Tibial artery (tissue), 4 donors: Measurements from ENCODE around the gene PPP1R13L.

ENCODE experiments used
- DNase-seq, 2 donors: peaks; one replicate each; pipeline ENCODE4 v3.0.0-alpha.2; 2019
- H3K27ac ChIP-seq, 2 donors: fragments of 200-600 bp; sonication (generic) in 1 of 2; 1 replicate in 1 of 2; 2 replicates in 1 of 2; pipeline ENCODE4 v1.5.1; 2018 to 2019; ENCODE audit warnings: mild to moderate bottlenecking in 1 of 2
- H3K27me3 ChIP-seq, 2 donors: fragments of 200-600 bp; sonication (generic) in 1 of 2; one replicate each; pipeline versions ENCODE4 v1.5.1 to v1.6.0; 2016 to 2019
- H3K36me3 ChIP-seq, 3 donors: fragments of 200-600 bp; sonication (generic) in 2 of 3; one replicate each; pipeline ENCODE4 v1.5.1; 2016 to 2019; ENCODE audit warnings: mild to moderate bottlenecking in 2 of 3
- H3K4me1 ChIP-seq, 4 donors: fragments of 200-600 bp; sonication (generic) in 2 of 4; 1 replicate in 3 of 4; 2 replicates in 1 of 4; pipeline ENCODE4 v1.5.1; 2016 to 2019
- H3K4me3 ChIP-seq, 2 donors: fragments of 200-600 bp; sonication (generic) in 1 of 2; 1 replicate in 1 of 2; 2 replicates in 1 of 2; pipeline ENCODE4 v1.5.1; 2018 to 2019; ENCODE audit warnings: mild to moderate bottlenecking in 2 of 2
- H3K9me3 ChIP-seq, 3 donors: fragments of 200-600 bp; sonication (generic) in 1 of 3; one replicate each; pipeline ENCODE4 v1.5.1; 2016 to 2019
- intact Hi-C: fragments of 100-400 bp; cut with DNase I; formaldehyde crosslinking; loops from one replicate; pipeline ENCODE4 v1.15.0; 2023; ENCODE audit warnings: low total_unique reads
- TF ChIP-seq, protein P1 (sequence below), 2 experiments: fragments of 200-600 bp in 1 of 2; fragments of 450-650 bp in 1 of 2; IDR thresholded peaks; one replicate each; pipeline ENCODE4 v1.5.1; 2017 to 2019; ENCODE audit warnings: antibody characterized with exemption in 2 of 2, mild to moderate bottlenecking in 1 of 2, moderate library complexity in 1 of 2

The PPP1R13L gene

DNA sequence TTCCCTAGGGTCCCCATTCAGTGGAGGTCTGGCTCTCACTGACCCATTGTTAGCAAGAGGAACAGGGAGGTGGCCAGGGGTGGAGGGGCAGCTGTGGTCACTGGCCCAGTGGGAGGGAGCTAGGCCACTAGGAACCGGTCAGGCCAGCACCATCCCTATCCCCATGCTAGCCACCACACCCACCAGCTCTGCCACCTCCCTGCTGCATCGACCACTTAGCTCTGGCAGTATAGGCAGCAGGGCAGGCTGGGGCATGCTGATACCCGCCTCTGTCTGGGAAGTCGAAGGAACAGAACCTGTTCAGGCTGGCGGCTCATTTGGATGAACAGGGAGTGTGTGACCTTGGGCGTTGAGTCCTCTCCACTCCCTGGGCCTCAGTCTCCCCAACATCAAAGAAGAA, 4.7 kb downstream of the PPP1R13L start:
- Histone ChIP-seq H3K27ac (no peak overlapping the region), H3K9me3 (no peaks in the 10 kb centered on the region), H3K27me3 (no peaks in the 10 kb centered on the region), H3K4me1 (peaks cover 0 to 46% (median 32%) of the 10 kb centered on the region in 4 donors), H3K4me3 (no peak overlapping the region), H3K36me3 (peaks cover 0 to 20% (median 17%) of the 10 kb centered on the region in 3 donors)
- TF ChIP-seq, protein P1, sequence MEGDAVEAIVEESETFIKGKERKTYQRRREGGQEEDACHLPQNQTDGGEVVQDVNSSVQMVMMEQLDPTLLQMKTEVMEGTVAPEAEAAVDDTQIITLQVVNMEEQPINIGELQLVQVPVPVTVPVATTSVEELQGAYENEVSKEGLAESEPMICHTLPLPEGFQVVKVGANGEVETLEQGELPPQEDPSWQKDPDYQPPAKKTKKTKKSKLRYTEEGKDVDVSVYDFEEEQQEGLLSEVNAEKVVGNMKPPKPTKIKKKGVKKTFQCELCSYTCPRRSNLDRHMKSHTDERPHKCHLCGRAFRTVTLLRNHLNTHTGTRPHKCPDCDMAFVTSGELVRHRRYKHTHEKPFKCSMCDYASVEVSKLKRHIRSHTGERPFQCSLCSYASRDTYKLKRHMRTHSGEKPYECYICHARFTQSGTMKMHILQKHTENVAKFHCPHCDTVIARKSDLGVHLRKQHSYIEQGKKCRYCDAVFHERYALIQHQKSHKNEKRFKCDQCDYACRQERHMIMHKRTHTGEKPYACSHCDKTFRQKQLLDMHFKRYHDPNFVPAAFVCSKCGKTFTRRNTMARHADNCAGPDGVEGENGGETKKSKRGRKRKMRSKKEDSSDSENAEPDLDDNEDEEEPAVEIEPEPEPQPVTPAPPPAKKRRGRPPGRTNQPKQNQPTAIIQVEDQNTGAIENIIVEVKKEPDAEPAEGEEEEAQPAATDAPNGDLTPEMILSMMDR (IDR thresholded peaks at IDR 0.05): no peak
- intact Hi-C loops: no loop called here
- no peak for DNase-seq

DNA sequence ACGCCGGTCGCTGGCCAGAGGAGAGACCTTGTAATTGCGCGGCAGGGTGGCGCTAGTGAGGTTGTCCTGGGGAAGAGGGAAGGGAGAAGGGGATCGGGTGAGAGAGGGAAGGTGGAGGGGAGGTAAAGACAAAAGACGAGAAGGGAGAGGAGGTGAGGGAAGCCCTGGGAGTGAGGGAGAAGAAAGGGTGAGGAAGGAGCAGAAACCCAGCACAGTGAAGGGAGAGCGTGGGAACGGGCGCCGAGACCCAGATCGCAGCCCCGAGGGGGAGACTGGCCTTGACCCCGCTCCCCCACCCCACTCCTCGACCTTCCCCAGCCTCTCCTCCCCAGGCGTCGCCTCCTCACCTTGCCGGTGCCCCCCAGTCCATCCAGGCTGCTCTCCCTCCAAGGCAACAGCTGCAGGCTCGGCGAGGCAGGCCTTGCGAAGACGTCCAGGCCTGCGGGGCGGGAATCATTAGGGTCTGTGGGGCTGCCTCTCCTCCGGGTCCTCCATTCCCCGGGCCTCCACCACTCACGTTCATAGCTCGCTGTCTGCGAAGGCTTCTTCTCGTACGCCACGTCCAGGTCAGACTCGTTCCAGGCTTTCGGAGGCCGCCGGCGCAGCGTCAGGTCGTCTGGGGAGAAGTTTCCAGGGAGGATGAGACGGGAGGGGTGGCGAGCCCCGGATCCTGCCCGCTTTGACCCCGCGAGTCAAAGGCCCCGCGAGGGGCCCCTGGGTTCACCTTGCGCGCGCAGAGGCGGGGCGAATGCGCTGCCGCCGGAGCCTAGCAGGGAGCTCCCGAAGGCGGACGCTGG, 8.8 kb downstream of the PPP1R13L start:
- intact Hi-C loops: no loop called here
- peaks cover 0 to 41% (median 36%) of the 10 kb centered on the region in 3 donors for H3K36me3 ChIP-seq
- TF ChIP-seq, protein P1 (IDR thresholded peaks at IDR 0.05): no peak

DNA sequence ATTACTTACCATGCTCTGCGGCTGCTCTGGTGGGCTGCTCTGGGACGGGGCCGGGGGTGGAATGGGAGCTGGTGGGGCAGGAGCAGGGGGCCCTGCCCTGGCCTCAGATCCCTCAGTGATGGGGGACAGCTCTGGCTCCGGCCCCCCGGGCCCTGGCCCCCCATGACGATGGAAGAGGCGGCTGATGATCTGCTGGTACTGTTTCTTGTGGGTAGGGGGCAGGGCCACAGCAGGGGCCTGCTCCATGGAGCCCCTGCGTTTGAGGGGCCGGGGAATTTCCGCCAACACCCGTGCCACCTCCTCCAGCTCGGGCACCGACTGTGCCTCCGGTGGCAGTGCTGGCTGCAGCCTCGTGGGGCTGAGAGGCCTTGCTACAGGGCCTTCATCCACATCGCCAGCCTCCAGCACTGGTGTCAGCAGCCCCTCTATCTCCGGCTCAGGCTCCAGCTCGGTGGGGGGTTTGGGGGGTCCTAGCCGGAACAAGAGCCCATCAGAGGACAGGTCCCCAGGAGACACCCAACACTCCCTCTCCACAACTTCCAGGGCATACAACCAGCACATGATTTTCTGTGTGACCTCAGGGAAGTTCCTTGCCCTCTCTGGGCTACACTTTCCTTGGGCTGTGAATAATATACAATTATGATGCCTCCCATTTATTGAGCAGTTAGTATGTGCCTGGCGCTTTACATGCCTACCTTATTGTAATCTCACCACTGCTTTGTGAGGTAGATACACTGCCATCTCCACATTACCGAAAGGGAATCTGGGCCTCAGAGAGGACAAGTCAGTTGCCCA, 12.8 kb downstream of the PPP1R13L start:
- no peak for DNase-seq
- intact Hi-C loops: no loop called here
- H3K4me3 ChIP-seq: no peak overlapping the region
- H3K4me1 ChIP-seq: no peaks in the 10 kb centered on the region
- TF ChIP-seq, protein P1 (IDR thresholded peaks at IDR 0.05): no peak
- no peaks in the 10 kb centered on the region for H3K27me3 ChIP-seq
- peaks cover 0 to 43% (median 36%) of the 10 kb centered on the region in 3 donors for H3K36me3 ChIP-seq
- no peak overlapping the region for H3K27ac ChIP-seq
- H3K9me3 ChIP-seq: no peaks in the 10 kb centered on the region

More for the DNA sequence above, 8.8 kb downstream of the PPP1R13L start:
- H3K4me1 ChIP-seq: peaks cover 0 to 15% (median 8%) of the 10 kb centered on the region in 4 donors
- no peaks in the 10 kb centered on the region for H3K9me3 ChIP-seq
- no peak for DNase-seq
- H3K4me3 ChIP-seq: no peak overlapping the region
- H3K27me3 ChIP-seq: no peaks in the 10 kb centered on the region
- no peak overlapping the region for H3K27ac ChIP-seq

DNA sequence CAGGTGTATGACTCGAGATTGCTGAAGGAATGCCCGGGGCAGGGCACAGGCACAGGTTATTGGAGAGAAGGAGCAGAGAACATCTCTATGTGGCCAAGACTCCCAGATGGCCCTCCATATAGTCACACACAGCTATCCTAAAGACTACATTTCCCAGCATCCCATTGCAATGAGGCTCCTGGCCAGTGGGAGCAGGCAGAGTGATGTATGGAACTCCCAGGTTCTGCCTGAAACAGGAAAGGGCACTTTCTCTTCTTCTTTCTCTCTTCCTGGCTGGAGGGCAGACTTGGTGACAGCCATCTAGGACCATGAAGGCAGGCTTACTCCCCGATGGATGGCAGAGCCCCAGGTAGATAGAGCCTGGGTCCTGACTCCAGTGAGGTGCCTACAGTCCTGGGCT, 13.5 kb downstream of the PPP1R13L start:
- no peak for DNase-seq
- TF ChIP-seq, protein P1 (IDR thresholded peaks at IDR 0.05): no peak

DNA sequence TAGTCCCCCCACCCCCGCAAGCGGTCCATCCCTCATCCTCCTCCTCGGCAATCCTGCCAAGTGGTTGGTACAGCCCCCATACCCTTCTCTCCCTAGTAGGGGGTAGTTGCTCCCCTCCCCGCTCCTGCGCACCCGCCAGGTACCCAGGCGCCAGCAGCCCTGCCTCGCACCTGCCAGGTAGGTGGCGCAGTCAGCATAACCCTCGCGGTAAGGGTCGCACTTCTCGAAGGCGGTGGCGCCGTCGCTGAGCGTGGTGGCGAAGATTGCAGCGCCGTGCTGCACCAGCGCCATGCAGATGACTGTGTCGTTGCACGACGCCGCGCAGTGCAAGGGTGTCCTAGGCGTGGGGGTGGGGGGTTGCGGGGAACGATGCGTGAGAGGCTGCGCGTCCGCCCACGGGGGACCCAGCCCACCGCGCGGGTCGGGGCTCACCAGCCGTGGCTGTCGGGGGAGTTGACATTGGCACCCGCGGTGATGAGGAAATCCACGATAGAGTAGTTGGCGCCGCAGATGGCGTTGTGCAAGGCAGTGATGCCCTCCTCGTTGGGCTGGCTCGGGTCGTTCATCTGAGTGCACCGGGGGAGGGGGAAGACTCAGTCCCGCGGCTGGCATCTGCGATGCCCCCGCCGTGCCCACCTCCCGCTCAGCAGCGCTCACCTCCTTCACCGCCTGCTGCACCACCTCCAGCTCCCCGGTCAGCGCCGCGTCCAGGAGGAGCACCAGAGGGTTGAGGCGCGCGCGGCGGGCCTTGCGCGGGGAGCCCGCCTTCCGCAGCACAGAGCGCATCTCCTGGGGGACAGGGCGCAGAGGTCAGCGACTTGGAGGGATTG, 19.3 kb downstream of the PPP1R13L start:
- no peak overlapping the region for H3K4me3 ChIP-seq
- H3K4me1 ChIP-seq: peaks cover 0 to 13% (median 9%) of the 10 kb centered on the region in 4 donors
- no peaks in the 10 kb centered on the region for H3K9me3 ChIP-seq
- H3K27ac ChIP-seq: no peak overlapping the region
- H3K36me3 ChIP-seq: peaks cover 0 to 24% (median 0%) of the 10 kb centered on the region in 3 donors
- intact Hi-C loops: no loop called here
- H3K27me3 ChIP-seq: peaks cover 0 to 13% of the 10 kb centered on the region in 2 donors
- DNase-seq: no peak
- TF ChIP-seq, protein P1 (IDR thresholded peaks at IDR 0.05): no peak

More for the DNA sequence above, 13.5 kb downstream of the PPP1R13L start:
- Histone ChIP-seq H3K9me3 (no peaks in the 10 kb centered on the region), H3K4me3 (no peak overlapping the region), H3K27ac (no peak overlapping the region), H3K27me3 (no peaks in the 10 kb centered on the region), H3K4me1 (no peaks in the 10 kb centered on the region), H3K36me3 (peaks cover 0 to 36% (median 30%) of the 10 kb centered on the region in 3 donors)
- intact Hi-C loops: no loop called here
